ENCODE results near the gene CAMK2G. TPM values are rescaled to one million over a fixed set of nuclear protein-coding genes. Genes with fewer than 3 reads are reported as not detected.

The CAMK2G gene
- polyA plus RNA-seq, 3 donors: 1.7 to 60.7 (median 3.0) TPM

DNA sequence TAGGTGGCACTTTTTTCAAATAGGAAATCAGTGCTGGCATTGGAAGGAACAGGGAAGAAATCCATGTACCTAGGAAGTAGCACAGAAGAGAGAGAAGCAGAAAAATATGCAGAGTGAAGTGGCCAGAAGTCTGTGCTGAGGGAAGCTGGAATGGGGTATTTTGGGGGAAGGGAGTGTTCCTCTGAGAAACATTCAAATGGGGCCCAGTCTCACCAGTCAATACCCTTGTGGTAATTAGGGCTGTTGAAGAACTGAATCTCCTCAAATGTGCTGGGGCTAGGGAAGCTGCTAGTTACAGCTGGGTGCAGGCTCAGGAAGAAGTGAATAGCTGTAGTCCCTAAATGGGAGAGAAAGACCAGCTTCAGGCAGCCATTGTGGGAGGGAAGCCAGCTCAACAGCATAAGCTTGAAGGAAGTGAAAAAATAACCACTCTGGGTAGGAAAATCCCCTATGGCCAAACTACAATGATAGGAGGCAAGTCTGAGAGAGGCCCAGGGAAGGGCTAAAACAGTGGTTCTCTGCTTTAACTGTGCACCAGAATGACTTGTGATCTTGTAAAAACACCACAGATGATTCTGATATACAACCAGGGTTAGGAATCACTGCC is 70.6 kb downstream of the CAMK2G start:
- no peaks in the 10 kb centered on the region for H3K27me3 ChIP-seq (ENCODE audit: control insufficient read depth in 2 of 2, insufficient read depth in 2 of 2, low read length in 2 of 2)
- no peak overlapping the region for H3K4me3 Mint-ChIP-seq

DNA sequence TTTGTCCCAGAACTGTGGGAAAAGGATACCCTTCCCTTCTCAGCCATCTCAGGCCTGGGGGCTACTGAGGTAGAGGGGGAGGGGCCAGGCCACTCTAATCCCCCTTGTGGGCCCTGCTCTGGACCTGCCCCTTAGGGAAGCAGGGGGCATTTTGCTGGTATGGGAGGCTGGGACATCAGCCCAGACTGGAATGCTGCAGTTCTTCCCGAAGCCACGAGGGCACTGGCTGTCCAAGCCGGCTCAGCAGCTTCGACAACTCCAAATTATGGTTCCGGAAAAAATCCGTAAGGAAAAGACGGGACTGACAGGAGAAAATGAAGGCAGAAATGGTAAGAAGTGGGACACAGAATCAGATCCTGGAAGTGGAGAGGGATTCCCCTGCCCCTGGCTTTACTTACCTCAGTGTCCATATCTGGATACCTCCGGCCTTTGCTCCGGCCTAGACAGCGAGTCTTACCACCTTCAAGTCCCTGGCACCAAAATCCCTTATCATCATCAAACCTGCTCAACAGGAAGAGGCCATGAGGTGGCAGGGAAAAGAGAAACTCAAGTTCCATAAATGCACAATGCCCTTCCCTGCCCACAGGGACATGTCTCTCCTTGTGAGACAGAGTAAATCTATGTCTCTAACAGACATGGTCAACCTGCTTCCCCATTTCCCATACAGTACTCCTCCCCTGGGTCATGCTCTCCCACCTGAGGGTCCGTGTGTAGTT is 71.9 kb downstream of the CAMK2G start:
- DNase-seq: no peak
- no peaks in the 10 kb centered on the region for H3K27me3 ChIP-seq (ENCODE audit: control insufficient read depth in 2 of 2, insufficient read depth in 2 of 2, low read length in 2 of 2)
- TF ChIP-seq, protein P1, sequence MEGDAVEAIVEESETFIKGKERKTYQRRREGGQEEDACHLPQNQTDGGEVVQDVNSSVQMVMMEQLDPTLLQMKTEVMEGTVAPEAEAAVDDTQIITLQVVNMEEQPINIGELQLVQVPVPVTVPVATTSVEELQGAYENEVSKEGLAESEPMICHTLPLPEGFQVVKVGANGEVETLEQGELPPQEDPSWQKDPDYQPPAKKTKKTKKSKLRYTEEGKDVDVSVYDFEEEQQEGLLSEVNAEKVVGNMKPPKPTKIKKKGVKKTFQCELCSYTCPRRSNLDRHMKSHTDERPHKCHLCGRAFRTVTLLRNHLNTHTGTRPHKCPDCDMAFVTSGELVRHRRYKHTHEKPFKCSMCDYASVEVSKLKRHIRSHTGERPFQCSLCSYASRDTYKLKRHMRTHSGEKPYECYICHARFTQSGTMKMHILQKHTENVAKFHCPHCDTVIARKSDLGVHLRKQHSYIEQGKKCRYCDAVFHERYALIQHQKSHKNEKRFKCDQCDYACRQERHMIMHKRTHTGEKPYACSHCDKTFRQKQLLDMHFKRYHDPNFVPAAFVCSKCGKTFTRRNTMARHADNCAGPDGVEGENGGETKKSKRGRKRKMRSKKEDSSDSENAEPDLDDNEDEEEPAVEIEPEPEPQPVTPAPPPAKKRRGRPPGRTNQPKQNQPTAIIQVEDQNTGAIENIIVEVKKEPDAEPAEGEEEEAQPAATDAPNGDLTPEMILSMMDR (IDR thresholded peaks at IDR 0.05): no peak
- H3K4me1 ChIP-seq (ENCODE audit: control insufficient read depth in 1 of 2, insufficient read depth in 2 of 2, low read length in 2 of 2): no peaks in the 10 kb centered on the region
- Mint-ChIP-seq H3K4me1 (peaks cover 18% of the 10 kb centered on the region), H3K9me3 (peaks cover 0 to 3% (median 0%) of the 10 kb centered on the region in 7 donors), H3K36me3 (peaks cover 85 to 100% of the 10 kb centered on the region in 2 donors), H3K27me3 (ENCODE audit: low read depth in 3 of 3) (no peaks in the 10 kb centered on the region), H3K27ac (peak overlapping the region in 3 of 7 donors; percentile 28 to 54 (median 38)), H3K4me3 (no peak overlapping the region)
- H3K9me3 ChIP-seq (replicated peaks in 1 of 2; ENCODE audit: control insufficient read depth in 1 of 2, insufficient read depth in 1 of 2, low read length in 2 of 2): no peaks in the 10 kb centered on the region
- 93% methylated on average over 4 of the region's 11 CpGs for WGBS (ENCODE audit: insufficient coverage)
- intact Hi-C loops (cut with micrococcal nuclease): no loop called here
- H3K36me3 ChIP-seq (replicated peaks in 1 of 2; ENCODE audit: control insufficient read depth in 1 of 2, insufficient read depth in 2 of 2, low read length in 2 of 2): peaks cover 93 to 100% of the 10 kb centered on the region in 2 donors
- no peak overlapping the region for H3K4me2 ChIP-seq (replicated peaks; ENCODE audit: extremely low read depth, low read length, poor library complexity, severe bottlenecking)
- H3K27ac ChIP-seq (ENCODE audit: low read depth in 1 of 2, low read length in 2 of 2): peak overlapping the region in 1 of 2 donors; percentile 58
- no peak overlapping the region for H3K4me3 ChIP-seq (replicated peaks in 1 of 3; ENCODE audit: low read depth in 2 of 3, low read length in 3 of 3)
- H2AFZ ChIP-seq (ENCODE audit: insufficient read depth, low read depth, low read length, poor library complexity, severe bottlenecking): no peak overlapping the region
- peaks cover 13% of the 10 kb centered on the region for H3K79me2 ChIP-seq (ENCODE audit: insufficient read depth, low read length)
- no peak overlapping the region for H3K9ac ChIP-seq (ENCODE audit: insufficient read depth, low read length, poor library complexity, severe bottlenecking)
- H4K20me1 ChIP-seq (ENCODE audit: insufficient read depth, low read length): peaks cover 88% of the 10 kb centered on the region

More for the DNA sequence above, 70.6 kb downstream of the CAMK2G start:
- no peak overlapping the region for H3K9ac ChIP-seq (ENCODE audit: insufficient read depth, low read length, poor library complexity, severe bottlenecking)
- no peak overlapping the region for H3K4me3 ChIP-seq (replicated peaks in 1 of 3; ENCODE audit: low read depth in 2 of 3, low read length in 3 of 3)
- H3K9me3 ChIP-seq (replicated peaks in 1 of 2; ENCODE audit: control insufficient read depth in 1 of 2, insufficient read depth in 1 of 2, low read length in 2 of 2): no peaks in the 10 kb centered on the region
- H3K79me2 ChIP-seq (ENCODE audit: insufficient read depth, low read length): peaks cover 27% of the 10 kb centered on the region
- peaks cover 0 to 1% (median 0%) of the 10 kb centered on the region in 7 donors for H3K9me3 Mint-ChIP-seq
- H3K27me3 Mint-ChIP-seq (ENCODE audit: low read depth in 3 of 3): no peaks in the 10 kb centered on the region
- intact Hi-C loops (cut with micrococcal nuclease): no loop called here
- no peak overlapping the region for H2AFZ ChIP-seq (ENCODE audit: insufficient read depth, low read depth, low read length, poor library complexity, severe bottlenecking)
- DNase-seq: peak in 1 of 3 donors; percentile 29
- no peak overlapping the region for H3K4me2 ChIP-seq (replicated peaks; ENCODE audit: extremely low read depth, low read length, poor library complexity, severe bottlenecking)
- H3K36me3 ChIP-seq (replicated peaks in 1 of 2; ENCODE audit: control insufficient read depth in 1 of 2, insufficient read depth in 2 of 2, low read length in 2 of 2): peaks cover 94 to 100% of the 10 kb centered on the region in 2 donors
- peaks cover 0 to under 1% of the 10 kb centered on the region in 2 donors for H3K4me1 ChIP-seq (ENCODE audit: control insufficient read depth in 1 of 2, insufficient read depth in 2 of 2, low read length in 2 of 2)
- peaks cover 22% of the 10 kb centered on the region for H3K4me1 Mint-ChIP-seq
- TF ChIP-seq, protein P1 (IDR thresholded peaks at IDR 0.05): no peak
- peaks cover 86 to 100% of the 10 kb centered on the region in 2 donors for H3K36me3 Mint-ChIP-seq
- H4K20me1 ChIP-seq (ENCODE audit: insufficient read depth, low read length): peaks cover 85% of the 10 kb centered on the region
- peak overlapping the region in 1 of 2 donors; percentile 58 for H3K27ac ChIP-seq (ENCODE audit: low read depth in 1 of 2, low read length in 2 of 2)
- H3K27ac Mint-ChIP-seq: peak overlapping the region; percentile 21 to 87 (median 58)
